ENCODE measurements around the gene NHLH2.

The NHLH2 gene

DNA sequence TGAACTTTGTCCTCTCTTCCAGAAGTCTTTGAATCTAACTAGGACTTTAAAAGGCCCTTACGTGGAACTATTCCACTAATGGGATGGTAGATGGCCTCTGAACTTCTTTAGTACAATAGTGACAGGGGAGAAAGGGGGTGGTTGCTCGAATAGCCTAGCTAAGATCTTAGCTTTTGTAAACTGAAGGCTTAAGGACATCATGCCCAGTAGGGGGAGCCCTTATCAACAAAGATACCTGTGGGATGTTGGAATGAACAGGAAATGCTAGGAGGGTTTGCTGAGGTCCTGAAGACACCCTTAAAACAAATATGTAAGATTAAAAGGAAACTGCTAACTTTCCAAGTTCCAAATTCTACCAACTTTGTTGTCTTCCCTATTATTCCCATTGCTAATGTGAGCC is 33.2 kb downstream of the NHLH2 start:
- H3K14ac ChIP-seq (ENCODE audit: low read length in 2 of 2), result no peak overlapping the region
- no peak overlapping the region for H3K23ac ChIP-seq (ENCODE audit: low read length in 2 of 2)
- no peak overlapping the region for H3K18ac ChIP-seq (ENCODE audit: low read depth in 1 of 2, low read length in 2 of 2)
- no peak overlapping the region for H4K91ac ChIP-seq (ENCODE audit: low read length)
- H2BK5ac ChIP-seq (ENCODE audit: low read depth, low read length, poor library complexity, severe bottlenecking), result no peak overlapping the region
- no peak overlapping the region for H3K4ac ChIP-seq (ENCODE audit: low read depth in 1 of 2, low read length in 2 of 2)
- H2AK5ac ChIP-seq (ENCODE audit: low read length, severe bottlenecking), result no peak overlapping the region
- no peak overlapping the region for H4K8ac ChIP-seq (ENCODE audit: low read length)
- H3K27ac ChIP-seq (ENCODE audit: low read length, poor library complexity, severe bottlenecking), result no peak overlapping the region
- H3K4me2 ChIP-seq (ENCODE audit: low read length, poor library complexity, severe bottlenecking), result no peak overlapping the region
- H2AFZ ChIP-seq (ENCODE audit: low read depth, low read length), result no peak overlapping the region
- DNase-seq, result peak; percentile 70
- H3K9me3 ChIP-seq (ENCODE audit: control insufficient read depth, low read length), result no peaks in the 10 kb centered on the region
- no peak overlapping the region for H3K4me3 ChIP-seq (ENCODE audit: insufficient read depth in 1 of 2, low read depth in 1 of 2, low read length in 2 of 2)
- no peak overlapping the region for H2BK120ac ChIP-seq (ENCODE audit: low read depth, low read length)
- no peak overlapping the region for H2BK12ac ChIP-seq (ENCODE audit: low read length in 2 of 2)
- H3K36me3 ChIP-seq (ENCODE audit: control insufficient read depth in 1 of 2, insufficient read depth in 2 of 2, low read depth in 1 of 2, low read length in 2 of 2), result no peaks in the 10 kb centered on the region
- no peaks in the 10 kb centered on the region for H3K79me1 ChIP-seq (replicated peaks; ENCODE audit: low read length, poor library complexity, severe bottlenecking)
- peaks cover 0 to 31% of the 10 kb centered on the region in 2 experiments for H3K27me3 ChIP-seq (ENCODE audit: control insufficient read depth in 1 of 2, insufficient read depth in 1 of 2, low read length in 2 of 2)
- WGBS, result 16% methylated on average over 2 of the region's 2 CpGs
- H3K9ac ChIP-seq (ENCODE audit: low read length), result no peak overlapping the region
- H3K4me1 ChIP-seq (ENCODE audit: control insufficient read depth, insufficient read depth, low read depth, low read length), result no peaks in the 10 kb centered on the region
- no peak overlapping the region for H2BK15ac ChIP-seq (ENCODE audit: low read depth, poor library complexity, severe bottlenecking)

DNA sequence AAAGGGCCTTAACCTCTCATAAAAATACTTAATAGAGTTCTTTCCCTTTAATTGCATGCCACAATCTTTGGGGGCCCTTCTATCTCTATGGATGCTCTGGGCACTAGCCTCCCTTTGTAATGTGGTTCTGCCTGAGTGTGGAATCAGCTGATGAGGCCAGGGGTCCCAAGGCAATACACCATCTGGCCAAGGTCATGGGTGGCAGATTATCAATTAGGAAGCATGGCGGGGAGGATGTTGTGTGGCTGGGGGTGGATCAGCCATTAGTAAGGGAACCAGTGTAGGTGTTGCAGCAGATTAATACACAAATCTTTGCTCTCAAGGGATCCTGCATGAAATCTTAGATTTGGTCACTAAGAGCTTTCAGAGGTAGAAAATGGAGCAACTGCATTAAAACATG is 35.3 kb downstream of the NHLH2 start:
- 85% methylated on average over 1 of the region's 1 CpG for WGBS
- no peaks in the 10 kb centered on the region for H3K9me3 ChIP-seq (ENCODE audit: control insufficient read depth, low read length)
- no peaks in the 10 kb centered on the region for H3K4me1 ChIP-seq (ENCODE audit: control insufficient read depth, insufficient read depth, low read depth, low read length)
- H3K14ac ChIP-seq (ENCODE audit: low read length in 2 of 2), result no peak overlapping the region
- no peak overlapping the region for H3K4ac ChIP-seq (ENCODE audit: low read depth in 1 of 2, low read length in 2 of 2)
- H2AFZ ChIP-seq (ENCODE audit: low read depth, low read length), result no peak overlapping the region
- no peak overlapping the region for H3K18ac ChIP-seq (ENCODE audit: low read depth in 1 of 2, low read length in 2 of 2)
- H3K36me3 ChIP-seq (ENCODE audit: control insufficient read depth in 1 of 2, insufficient read depth in 2 of 2, low read depth in 1 of 2, low read length in 2 of 2), result no peaks in the 10 kb centered on the region
- no peak overlapping the region for H3K27ac ChIP-seq (ENCODE audit: low read length, poor library complexity, severe bottlenecking)
- no peak overlapping the region for H2BK5ac ChIP-seq (ENCODE audit: low read depth, low read length, poor library complexity, severe bottlenecking)
- no peaks in the 10 kb centered on the region for H3K79me1 ChIP-seq (replicated peaks; ENCODE audit: low read length, poor library complexity, severe bottlenecking)
- H3K27me3 ChIP-seq (ENCODE audit: control insufficient read depth in 1 of 2, insufficient read depth in 1 of 2, low read length in 2 of 2), result peaks cover 0 to 17% of the 10 kb centered on the region in 2 experiments
- H2BK12ac ChIP-seq (ENCODE audit: low read length in 2 of 2), result no peak overlapping the region
- H2AK5ac ChIP-seq (ENCODE audit: low read length, severe bottlenecking), result no peak overlapping the region
- H4K8ac ChIP-seq (ENCODE audit: low read length), result no peak overlapping the region
- no peak overlapping the region for H3K4me2 ChIP-seq (ENCODE audit: low read length, poor library complexity, severe bottlenecking)
- no peak overlapping the region for H2BK120ac ChIP-seq (ENCODE audit: low read depth, low read length)
- H3K9ac ChIP-seq (ENCODE audit: low read length), result no peak overlapping the region
- no peak for DNase-seq
- no peak overlapping the region for H3K23ac ChIP-seq (ENCODE audit: low read length in 2 of 2)
- no peak overlapping the region for H4K91ac ChIP-seq (ENCODE audit: low read length)
- H2BK15ac ChIP-seq (ENCODE audit: low read depth, poor library complexity, severe bottlenecking), result no peak overlapping the region
- no peak overlapping the region for H3K4me3 ChIP-seq (ENCODE audit: insufficient read depth in 1 of 2, low read depth in 1 of 2, low read length in 2 of 2)

DNA sequence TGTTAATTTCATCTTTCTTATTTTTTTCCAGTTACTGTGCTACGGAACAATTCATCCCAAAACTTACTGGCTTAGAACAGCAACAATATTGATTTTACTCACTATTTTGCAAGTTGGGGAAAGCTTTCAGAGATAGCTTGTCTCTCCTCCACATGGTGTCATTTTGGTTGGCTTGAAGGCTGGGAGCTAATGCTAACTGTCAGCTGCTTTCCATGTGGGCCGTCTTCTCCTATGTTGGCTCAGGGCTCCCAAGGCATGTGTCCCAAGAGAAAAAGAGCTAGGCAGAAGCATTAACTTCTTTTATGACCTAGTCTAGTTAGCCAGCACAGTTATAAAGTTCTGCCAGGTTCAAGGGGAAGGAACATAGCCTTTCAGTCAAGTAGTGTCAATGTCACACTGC is 38.5 kb downstream of the NHLH2 start:
- Histone ChIP-seq H3K23ac (ENCODE audit: low read length in 2 of 2) (no peak overlapping the region), H4K8ac (ENCODE audit: low read length) (no peak overlapping the region), H3K36me3 (ENCODE audit: control insufficient read depth in 1 of 2, insufficient read depth in 2 of 2, low read depth in 1 of 2, low read length in 2 of 2) (no peaks in the 10 kb centered on the region), H3K18ac (ENCODE audit: low read depth in 1 of 2, low read length in 2 of 2) (no peak overlapping the region), H3K14ac (ENCODE audit: low read length in 2 of 2) (no peak overlapping the region), H4K91ac (ENCODE audit: low read length) (no peak overlapping the region), H3K4me3 (ENCODE audit: insufficient read depth in 1 of 2, low read depth in 1 of 2, low read length in 2 of 2) (no peak overlapping the region), H3K27ac (ENCODE audit: low read length, poor library complexity, severe bottlenecking) (no peak overlapping the region), H3K4ac (ENCODE audit: low read depth in 1 of 2, low read length in 2 of 2) (no peak overlapping the region), H3K79me1 (replicated peaks; ENCODE audit: low read length, poor library complexity, severe bottlenecking) (no peaks in the 10 kb centered on the region), H2BK120ac (ENCODE audit: low read depth, low read length) (no peak overlapping the region), H3K27me3 (ENCODE audit: control insufficient read depth in 1 of 2, insufficient read depth in 1 of 2, low read length in 2 of 2) (peaks cover 0 to 6% of the 10 kb centered on the region in 2 experiments), H3K9ac (ENCODE audit: low read length) (no peak overlapping the region), H2BK15ac (ENCODE audit: low read depth, poor library complexity, severe bottlenecking) (no peak overlapping the region), H3K9me3 (ENCODE audit: control insufficient read depth, low read length) (no peaks in the 10 kb centered on the region), H2AK5ac (ENCODE audit: low read length, severe bottlenecking) (no peak overlapping the region), H3K4me1 (ENCODE audit: control insufficient read depth, insufficient read depth, low read depth, low read length) (no peaks in the 10 kb centered on the region), H2BK12ac (ENCODE audit: low read length in 2 of 2) (no peak overlapping the region), H2AFZ (ENCODE audit: low read depth, low read length) (no peak overlapping the region), H2BK5ac (ENCODE audit: low read depth, low read length, poor library complexity, severe bottlenecking) (no peak overlapping the region), H3K4me2 (ENCODE audit: low read length, poor library complexity, severe bottlenecking) (no peak overlapping the region)
- DNase-seq, result no peak
- WGBS, result 88% methylated on average over 1 of the region's 2 CpGs

DNA sequence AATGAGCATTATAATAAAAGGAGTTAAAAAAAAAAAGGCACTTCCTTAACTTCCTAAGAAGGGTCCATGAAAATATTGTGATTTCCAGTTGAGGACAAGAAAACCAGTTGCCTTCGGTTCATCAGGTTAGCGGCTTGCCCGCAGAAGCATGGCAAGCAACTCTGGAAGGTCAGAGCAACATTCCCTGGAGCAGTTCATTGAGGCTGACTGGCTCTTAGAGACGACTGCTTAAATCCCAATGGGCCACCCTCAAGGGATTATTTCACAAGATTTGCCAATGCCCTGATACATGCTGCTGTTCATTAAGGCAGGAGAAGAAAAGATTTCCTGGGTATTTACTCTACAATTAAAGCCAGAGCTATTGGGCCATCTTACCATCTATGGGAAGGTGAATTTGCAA is 43.4 kb downstream of the NHLH2 start:
- WGBS, result 99% methylated on average over 3 of the region's 4 CpGs

More for the DNA sequence above, 43.4 kb downstream of the NHLH2 start:
- Histone ChIP-seq H3K4me3 (ENCODE audit: insufficient read depth in 1 of 2, low read depth in 1 of 2, low read length in 2 of 2) (no peak overlapping the region), H4K8ac (ENCODE audit: low read length) (no peak overlapping the region), H3K36me3 (ENCODE audit: control insufficient read depth in 1 of 2, insufficient read depth in 2 of 2, low read depth in 1 of 2, low read length in 2 of 2) (no peaks in the 10 kb centered on the region), H3K4me1 (ENCODE audit: control insufficient read depth, insufficient read depth, low read depth, low read length) (no peaks in the 10 kb centered on the region), H2BK15ac (ENCODE audit: low read depth, poor library complexity, severe bottlenecking) (no peak overlapping the region), H4K91ac (ENCODE audit: low read length) (no peak overlapping the region), H3K9me3 (ENCODE audit: control insufficient read depth, low read length) (no peaks in the 10 kb centered on the region), H3K27ac (ENCODE audit: low read length, poor library complexity, severe bottlenecking) (no peak overlapping the region), H3K14ac (ENCODE audit: low read length in 2 of 2) (no peak overlapping the region), H3K9ac (ENCODE audit: low read length) (no peak overlapping the region), H3K79me1 (replicated peaks; ENCODE audit: low read length, poor library complexity, severe bottlenecking) (no peaks in the 10 kb centered on the region), H2AFZ (ENCODE audit: low read depth, low read length) (no peak overlapping the region), H2BK120ac (ENCODE audit: low read depth, low read length) (no peak overlapping the region), H2BK5ac (ENCODE audit: low read depth, low read length, poor library complexity, severe bottlenecking) (no peak overlapping the region), H3K18ac (ENCODE audit: low read depth in 1 of 2, low read length in 2 of 2) (no peak overlapping the region), H2BK12ac (ENCODE audit: low read length in 2 of 2) (no peak overlapping the region), H3K23ac (ENCODE audit: low read length in 2 of 2) (no peak overlapping the region), H3K27me3 (ENCODE audit: control insufficient read depth in 1 of 2, insufficient read depth in 1 of 2, low read length in 2 of 2) (peaks cover 16 to 25% of the 10 kb centered on the region in 2 experiments), H3K4me2 (ENCODE audit: low read length, poor library complexity, severe bottlenecking) (no peak overlapping the region), H3K4ac (ENCODE audit: low read depth in 1 of 2, low read length in 2 of 2) (no peak overlapping the region), H2AK5ac (ENCODE audit: low read length, severe bottlenecking) (no peak overlapping the region)
- DNase-seq, result no peak
